GM21528 (cell line): ENCODE measurements around the gene TYK2.

ENCODE experiments used
- ATAC-seq: cut with Tn5 transposase; IDR thresholded peaks from one replicate; pipeline ENCODE4 v1.9.1; 2021; ENCODE audit warnings: mild to moderate bottlenecking, moderate library complexity; ENCODE audit not compliant: unreplicated experiment, low FRiP score

TYK2 gene

DNA sequence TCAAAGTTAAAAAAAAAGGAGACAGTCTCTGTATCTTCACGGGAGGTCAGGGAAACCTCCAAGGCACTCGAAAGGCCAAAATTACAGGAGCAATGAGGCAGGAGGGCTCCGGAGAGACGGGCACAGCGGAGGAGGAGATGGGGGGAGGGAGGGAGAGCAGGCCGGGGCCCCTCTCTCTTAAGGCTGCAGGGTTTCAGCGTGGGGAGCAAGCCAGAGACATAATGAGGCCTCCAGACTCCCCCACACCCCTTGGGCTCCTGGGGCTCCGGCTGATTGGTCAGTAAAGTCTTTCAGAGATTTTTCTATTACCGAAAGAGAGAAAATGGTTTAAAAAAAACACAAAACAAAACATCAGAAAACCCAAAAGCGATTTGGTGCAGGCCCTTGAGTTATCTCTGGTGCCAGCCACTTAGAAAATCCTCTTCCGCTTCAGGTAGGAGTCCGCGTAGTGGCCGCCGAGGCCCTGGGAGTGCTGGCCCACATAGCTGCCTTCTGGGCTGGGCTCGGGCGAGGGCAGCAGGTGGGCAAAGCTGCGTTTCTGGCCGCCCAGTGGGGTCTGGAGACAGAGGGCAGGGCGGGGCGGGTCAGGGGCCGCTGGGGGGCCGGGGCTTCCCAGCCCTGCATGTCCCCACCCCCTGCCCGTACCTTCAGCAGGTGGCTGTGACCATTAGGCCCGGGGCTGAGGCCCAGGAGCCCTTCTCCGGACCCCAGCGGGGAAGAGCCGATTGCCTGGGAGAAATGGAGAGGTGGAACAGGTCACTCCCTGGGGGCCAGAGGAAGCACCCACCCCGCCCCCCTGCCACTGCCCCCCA is 63.1 kb downstream of the TYK2 start:
- ATAC-seq, result no peak

DNA sequence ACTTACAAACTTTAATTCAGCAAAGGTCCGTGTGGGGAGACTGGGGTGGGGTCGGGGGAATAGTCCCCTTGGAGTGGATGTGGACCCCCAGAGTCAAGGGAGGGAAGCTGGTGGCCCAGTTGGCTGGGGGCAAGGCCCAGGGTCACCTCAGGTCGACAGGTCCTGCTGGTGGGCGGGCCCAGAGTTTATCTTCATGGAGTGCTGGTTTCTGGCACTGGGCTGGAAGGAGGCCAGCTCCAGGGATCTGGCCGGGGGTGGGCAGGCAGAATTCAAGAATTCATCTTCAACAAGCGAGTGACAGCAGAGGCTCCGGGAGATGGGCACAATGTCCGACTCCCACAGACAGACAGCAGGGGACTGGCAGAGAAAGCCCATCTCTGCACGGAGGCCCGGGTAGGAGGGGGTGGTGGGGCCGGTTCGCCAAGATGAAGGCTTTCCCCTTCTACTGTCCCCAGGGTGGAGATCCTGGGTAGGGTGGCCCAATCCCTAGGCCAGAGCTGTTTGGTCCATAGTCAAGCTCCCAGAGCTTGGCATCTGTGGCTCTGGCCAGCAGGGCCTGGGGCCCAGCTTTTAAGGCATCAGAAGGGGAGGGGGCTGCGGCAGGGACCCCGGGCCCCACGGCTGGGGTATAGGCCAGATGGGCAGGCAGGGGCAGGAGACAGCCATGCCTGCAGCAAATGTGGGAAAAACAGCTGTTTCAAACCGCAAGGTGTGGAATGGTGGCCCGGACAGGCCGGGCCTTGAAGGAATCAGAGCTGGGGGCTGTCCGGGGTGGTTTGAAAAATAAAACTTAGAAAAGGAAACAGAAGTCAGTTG is 63.9 kb downstream of the TYK2 start:
- peak; percentile 11 for ATAC-seq

DNA sequence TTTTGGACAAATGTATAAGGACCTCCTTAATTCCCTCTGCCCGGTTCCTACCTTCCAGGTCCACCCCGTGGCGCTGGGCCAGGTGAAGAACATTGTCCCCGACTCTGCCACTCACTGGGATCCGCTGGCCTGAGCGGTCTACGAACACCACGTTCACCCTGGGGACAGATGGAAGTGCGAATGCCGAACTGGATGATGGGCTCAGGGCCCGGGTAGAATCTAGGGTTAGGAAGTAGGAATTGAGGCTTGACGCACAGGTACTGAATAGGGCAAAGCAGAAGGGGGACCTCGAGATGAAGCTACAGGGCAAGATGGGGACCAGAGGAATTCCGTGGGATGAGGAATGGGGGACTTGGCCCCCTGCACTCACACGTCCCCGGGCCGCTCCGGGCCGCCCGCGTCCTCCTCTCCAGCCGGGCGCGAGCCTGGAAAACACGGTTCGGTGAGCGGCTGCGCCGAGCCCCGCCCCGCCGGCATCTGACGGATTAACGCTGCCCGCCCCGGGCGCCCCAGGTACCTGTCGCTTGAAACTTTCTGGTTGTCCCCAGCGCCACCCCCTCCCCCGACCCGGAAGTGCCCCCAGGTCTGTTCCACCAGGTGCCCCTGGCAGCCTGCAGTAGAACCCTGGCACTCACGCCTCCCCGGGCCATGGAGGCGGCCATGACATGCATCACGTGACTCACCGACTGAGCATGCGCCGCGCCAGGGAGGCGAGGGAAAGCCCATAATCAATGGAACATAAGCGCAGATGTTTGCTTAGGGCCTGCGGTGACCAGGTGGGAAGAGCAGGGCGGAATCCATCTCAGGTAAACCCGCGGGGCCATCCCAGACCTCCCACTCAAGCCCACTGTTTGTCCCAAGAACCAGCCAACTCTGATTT is 64.8 kb downstream of the TYK2 start, which contains the start of gene FDX2:
Gene FDX2 (minus strand): TSS at position 681 of the 880 bp plus-strand sequence. CDS start 19 bp downstream, at position 662.
- ATAC-seq, result peak; percentile 49

DNA sequence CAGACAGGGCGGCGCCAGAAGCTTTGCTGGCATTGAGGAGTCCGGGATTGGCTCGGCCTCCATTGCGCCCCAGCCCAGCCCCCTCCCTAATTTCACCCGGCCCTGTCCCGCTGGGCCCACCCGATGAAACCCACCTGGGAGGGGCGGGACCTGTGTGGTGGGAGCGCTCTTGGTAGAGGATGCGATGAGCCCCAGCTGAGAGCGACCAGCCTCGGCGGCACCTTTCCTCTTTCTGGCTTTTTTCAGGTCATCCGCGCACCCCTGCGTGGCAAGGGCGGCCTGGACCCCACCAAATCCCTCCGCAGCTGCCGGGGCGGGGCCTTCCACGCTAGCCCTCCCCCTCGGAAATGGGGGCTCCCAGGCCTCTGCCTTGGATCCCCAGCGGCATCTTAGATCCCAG is 70.9 kb downstream of the TYK2 start, which contains the start of gene ZGLP1:
Gene ZGLP1 (minus strand): TSS at position 393 of the 400 bp plus-strand sequence.
- no peak for ATAC-seq

DNA sequence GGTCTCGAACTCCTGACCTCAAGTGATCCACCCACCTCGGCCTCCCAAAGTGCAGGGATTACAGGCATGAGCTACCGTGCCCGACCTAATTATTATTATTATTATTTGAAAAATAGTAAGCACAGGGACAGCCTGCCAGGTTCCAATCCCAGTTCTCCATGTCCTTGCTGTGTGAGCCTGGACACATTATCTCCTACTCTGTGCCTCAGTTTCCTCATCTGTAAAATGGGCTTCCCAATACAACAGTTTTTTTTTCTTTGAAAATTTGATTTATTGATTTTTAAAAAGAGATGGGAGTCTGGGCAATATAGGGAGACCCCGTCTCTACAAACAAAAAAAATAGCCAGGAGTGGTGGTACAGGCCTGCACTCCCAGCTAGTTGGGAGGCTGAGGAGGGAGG is 74.0 kb downstream of the TYK2 start:
- ATAC-seq, result no peak

DNA sequence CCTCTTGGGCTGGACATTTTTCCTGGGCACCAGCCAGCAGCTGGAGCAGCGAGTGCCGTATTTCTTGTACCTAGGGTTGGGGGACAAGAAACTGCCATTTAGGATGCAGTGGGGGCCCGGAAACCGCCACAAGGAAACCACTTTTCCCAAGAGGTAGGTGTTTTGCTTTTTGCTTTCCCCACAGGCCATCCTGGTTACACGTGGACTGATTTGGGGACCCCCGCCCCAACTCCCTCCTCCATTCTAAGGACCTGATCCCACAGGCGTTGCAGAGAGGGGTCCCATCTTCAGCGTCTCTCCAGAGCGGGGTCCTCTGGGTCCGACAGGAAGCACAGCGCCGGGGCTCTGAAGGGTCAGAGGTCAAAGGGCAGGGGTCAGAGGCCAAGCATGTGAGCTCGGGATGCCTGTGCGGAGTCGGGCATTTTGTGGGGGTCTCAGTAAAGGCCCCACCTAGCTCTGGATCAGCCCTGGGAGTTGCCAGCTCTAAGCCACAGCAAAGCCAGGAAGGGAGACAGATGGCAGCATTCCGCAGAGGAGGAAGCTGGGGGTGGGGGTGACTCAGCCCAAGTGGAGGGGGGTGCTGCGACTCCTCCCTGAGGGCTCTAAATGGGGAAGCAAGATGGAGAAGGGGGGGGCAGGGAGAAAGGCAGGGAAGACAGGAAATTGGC is 75.1 kb downstream of the TYK2 start:
- ATAC-seq, result no peak
